Mucosa of gallbladder (tissue), 1 donor: Measurements from ENCODE around the gene ABCG8. TPM values are rescaled to one million over a fixed set of nuclear protein-coding genes. Genes with fewer than 3 reads are reported as not detected.
A peak's percentile ranks its signal among the peaks of the same experiment; 100 is the strongest.

Experiments
- DNase-seq: peaks from one replicate; pipeline ENCODE4 v3.0.0-alpha.2; 2020; ENCODE audit warnings: low spot score
- total RNA-seq: library from RNA; stranded (reverse); gene quantifications from one replicate; pipeline ENCODE4 v1.2.1, GENCODE V29; 2021
- donor health status: DM: no; HTN: no; CAD: no.

The ABCG8 gene
- total RNA-seq, 1 donor from 2014 or later, result 2.6 TPM

- DNase-seq, result no peak
Observed at GRCh38 chr2:43826305-43827250, 12.2 kb upstream of the ABCG8 start.

DNA sequence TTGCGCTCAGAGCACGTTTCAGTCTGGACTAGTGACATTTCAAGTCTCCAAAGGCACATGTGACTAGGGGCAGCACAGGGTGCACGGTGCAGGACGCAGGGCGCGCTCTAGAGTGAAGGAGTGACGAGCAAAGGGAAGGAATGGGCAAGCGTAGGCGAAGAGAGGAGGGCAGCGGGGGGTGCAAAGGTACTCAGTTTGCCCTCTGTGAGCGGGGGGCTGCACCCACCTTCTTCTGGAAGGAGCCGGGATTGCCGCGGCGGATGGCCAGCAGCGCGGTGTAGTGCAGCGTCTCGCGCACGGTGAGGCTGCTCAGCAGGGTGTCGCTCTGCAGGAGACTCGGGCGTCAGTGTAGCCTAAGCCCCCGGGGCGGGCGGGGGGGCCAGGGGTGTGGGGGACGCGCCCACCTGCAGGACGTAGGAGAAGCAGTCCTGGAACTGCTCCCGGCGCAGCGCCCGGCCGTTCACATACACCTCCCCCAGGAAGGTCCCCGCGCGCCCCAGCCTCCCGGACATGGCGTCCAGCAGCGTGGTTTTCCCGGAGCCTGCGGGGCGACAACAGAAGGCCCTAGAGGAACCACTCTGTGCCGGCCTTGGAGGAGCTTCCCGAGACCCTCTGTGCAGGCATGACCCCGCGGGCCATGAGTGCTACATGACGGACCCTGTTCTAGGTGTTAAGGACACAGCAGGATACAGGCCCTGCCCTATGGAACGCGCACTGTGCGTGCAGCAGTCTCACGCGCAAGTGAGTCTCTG is 7.1 kb upstream of the ABCG8 start:
- no peak for DNase-seq

DNA sequence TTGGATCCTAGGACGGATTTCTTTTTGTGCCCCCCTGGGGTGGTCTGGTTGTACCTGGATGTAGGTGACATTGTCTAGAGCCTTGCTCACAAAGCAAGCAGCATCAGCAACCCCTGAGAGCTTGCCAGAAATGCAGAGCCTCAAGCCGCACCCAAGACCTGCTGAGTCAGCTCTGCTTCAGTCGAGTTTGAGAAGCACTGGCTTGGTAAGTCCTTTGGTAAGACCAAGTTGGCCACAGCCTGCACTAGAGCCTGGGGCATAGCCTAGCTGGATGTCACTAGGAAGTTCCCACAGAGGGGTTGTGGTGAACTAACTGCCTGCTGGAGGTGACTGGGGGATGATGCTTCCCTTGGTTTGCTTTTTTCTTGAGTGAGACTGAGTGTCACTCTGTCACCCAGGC is 6.3 kb upstream of the ABCG8 start:
- peak; percentile 36 for DNase-seq

DNA sequence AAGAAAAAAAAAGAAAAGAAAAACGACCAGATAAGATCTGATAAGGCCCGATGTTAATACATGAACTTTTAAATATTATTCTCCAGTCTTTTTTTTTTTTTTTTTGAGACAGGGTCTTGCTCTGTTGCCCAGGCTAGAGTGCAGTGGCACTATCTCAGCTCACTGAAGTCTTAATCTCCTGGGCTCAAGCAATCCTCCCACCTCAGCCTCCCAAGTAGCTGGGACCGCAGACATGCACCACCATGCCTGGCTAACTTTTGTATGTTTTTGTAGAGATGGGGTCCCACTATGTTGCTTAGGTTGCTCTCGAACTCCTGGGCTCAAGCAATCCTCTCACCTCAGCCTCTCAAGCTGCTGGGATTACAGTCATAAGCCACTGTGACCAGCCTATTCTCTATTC is 1.7 kb upstream of the ABCG8 start:
- no peak for DNase-seq

- DNase-seq, result no peak
Observed at GRCh38 chr2:43837831-43838559, 776 bp upstream of the ABCG8 start.

GRCh38 chr2:43839776-43840564 is 1.2 kb downstream of the ABCG8 start:
- no peak for DNase-seq

DNA sequence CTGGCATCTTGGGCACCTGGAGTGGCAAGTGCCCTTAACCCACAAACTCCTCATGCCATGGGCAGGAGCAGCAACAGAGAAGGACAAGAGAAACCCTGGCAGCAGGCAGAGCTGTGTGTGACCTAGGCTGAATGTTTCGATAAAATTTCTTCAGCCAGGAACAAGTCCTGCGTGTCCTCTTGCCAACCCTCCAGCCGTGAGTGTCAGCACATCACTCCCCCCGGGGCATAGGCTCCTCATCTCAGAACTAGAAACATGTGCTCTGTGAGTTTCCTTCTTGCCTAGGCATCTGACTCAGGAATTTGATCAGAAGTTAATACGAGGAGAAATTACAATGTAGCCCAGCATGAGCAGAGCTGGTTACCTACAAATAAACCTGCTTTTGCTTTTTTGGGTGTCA is 2.2 kb downstream of the ABCG8 start:
- no peak for DNase-seq

DNA sequence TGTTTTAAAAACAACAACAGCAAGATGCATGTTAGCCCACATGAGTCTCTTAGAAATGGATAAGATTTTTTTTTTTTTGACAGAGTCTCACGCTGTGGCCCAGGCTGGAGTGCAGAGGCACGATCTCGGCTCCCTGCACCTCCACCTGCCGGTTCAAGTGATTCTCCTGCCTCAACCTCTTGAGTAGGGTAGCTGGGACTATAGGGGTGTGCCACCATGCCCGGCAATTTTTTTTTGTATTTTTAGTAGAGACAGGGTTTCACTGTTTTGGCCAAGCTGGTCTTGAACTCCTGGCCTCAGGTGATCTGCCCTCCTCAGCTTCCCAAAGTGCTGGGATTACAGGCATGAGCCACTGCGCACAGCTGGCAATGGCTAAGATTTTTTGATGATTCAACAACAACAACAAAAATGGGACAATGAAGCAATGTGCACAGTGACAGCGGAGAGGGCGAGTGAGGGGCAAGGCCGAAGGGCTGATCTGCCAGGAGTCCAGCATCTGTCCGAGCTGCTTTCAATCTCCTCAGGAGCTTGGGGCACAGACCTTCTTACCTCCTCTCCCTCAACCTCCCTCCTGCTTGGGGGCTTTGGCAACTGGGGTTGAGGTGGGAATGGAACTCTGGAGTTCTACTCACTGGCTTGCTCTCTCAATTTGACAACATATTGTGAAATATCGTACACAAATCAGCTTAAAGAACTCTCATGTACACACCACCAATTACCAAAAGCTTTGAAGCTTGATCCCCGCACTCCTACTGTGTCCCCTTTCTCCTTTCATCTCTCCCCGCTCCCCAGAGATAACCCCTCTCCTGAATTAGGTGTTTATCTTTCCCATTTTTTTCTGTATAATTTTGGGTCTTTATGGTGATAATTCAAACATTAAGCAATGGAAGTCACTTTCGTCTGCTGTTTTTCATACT is 3.4 kb downstream of the ABCG8 start:
- no peak for DNase-seq

- no peak for DNase-seq
Observed at GRCh38 chr2:43842866-43843226, 4.1 kb downstream of the ABCG8 start.

DNA sequence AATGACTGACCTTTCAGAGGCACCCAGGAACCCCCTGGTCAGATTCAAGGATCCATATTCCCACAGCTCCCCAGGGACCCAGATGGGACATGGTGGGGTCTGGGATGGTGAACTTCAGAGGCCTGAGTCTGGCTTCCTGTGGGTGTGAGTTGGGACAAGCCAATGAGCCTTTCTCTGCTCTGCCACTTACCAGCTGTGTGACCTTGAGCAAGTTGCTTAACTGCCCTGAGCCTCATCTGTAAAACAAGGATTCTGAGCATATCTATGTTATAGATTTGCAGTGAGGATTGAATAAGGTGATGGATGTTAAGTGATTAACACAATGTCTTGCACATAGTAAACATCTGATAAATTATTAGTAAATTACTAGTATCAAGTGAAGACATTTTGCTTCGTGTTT is 6.4 kb downstream of the ABCG8 start:
- DNase-seq, result no peak

DNA sequence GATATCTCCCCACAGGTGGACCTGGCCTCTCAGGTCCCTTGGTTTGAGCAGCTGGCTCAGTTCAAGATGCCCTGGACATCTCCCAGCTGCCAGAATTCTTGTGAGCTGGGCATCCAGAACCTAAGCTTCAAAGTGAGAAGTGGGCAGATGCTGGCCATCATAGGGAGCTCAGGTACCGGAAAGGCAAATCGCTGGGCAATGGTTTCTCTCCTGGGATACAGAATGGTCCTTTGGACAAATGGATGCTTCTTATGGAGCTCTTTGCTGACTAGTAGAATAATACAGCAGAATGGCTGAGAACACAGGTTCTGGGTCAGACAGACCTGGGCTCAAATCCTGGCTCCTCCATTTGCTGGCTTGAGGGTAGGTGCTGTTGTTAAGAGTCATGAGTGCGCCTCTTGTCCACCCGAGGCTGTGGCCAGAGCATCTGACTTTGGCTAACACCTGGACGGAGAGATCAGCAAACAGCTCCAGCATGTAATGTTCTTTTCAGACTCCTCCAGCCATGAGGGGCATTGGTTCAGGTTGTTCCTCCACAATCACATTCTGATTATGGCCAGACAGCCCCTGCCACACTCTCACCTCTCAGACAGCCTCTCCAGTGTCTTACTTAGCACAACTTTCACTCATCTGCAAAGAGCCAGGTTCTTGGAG is 7.5 kb downstream of the ABCG8 start:
- DNase-seq, result no peak

DNA sequence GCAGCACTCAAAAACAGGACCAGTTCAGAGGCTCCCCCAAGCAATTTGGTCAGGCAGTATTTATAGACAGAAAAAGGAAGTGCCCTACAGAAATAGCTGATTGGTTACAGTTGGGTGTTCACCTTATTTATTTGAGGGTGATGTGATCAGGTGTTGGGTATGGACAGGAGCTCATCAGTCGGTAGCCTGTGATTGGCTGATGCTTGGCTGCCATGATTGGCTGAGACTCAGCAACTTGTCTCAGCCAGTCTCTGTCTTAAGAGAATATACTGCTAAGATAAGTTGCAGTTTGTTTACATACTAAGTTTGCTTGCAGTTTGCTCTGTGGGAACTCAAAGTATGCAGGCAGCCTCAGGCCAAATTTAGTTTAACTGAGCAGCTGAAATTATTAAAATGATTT is 9.4 kb downstream of the ABCG8 start:
- no peak for DNase-seq

GRCh38 chr2:43851011-43851980 is 12.5 kb downstream of the ABCG8 start:
- peak; percentile 7 for DNase-seq

DNA sequence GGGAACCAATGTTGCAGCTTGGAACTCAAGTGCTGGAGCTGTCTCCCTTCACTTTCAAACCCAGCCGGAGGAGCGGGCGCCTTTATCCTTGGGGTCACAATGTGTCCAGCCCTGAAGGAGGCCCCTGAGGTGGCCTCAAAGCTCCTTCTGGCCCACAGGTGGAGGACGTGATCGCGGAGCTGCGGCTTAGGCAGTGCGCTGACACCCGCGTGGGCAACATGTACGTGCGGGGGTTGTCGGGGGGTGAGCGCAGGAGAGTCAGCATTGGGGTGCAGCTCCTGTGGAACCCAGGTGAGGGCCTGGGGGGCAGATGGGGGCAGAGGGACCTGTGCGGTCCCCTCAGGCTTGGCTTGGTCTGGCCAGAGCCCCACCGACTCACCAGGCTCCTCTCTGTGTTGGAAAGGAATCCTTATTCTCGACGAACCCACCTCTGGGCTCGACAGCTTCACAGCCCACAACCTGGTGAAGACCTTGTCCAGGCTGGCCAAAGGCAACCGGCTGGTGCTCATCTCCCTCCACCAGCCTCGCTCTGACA is 13.5 kb downstream of the ABCG8 start:
- peak; percentile 7 for DNase-seq

- peak; percentile 6 for DNase-seq
Observed at GRCh38 chr2:43853141-43854081, 14.6 kb downstream of the ABCG8 start.

DNA sequence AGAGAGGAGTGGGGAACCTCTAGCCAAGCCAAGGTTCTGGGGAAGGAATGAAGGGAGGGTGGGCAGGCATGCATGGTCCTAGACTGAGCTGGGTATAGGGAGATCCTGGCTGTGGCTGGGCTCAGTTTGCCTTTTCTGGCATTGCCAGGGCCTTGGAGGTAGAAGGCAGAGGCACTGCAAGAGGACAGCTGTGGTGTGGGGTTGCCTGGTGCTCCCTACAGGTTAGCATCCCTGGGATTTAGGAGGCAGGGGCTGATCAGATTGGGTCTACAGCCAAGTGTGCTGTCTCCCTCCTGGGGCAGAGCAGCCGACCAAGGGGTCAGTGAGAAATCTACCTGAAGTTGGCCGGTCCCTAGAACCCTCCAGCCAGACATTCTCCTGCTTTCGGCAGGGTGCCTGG is 15.9 kb downstream of the ABCG8 start:
- DNase-seq, result peak; percentile 5

GRCh38 chr2:43855292-43855691 is 16.5 kb downstream of the ABCG8 start:
- DNase-seq, result no peak
